GM18505 (cell line): ENCODE measurements around the gene PRC1.
"Not testable (repeated sequence)": the region's sequence is repeated elsewhere in the genome, so short reads cannot be mapped to it uniquely, and the experiment has no call there.

Experiments used
- ATAC-seq: cut with Tn5 transposase; IDR thresholded peaks from one replicate; pipeline ENCODE4 v1.9.1; 2021; ENCODE audit not compliant: unreplicated experiment
- POLR2A ChIP-seq: IDR thresholded peaks from 4 replicates; pipeline ENCODE4 v1.6.1; 2011; ENCODE audit warnings: borderline replicate concordance; ENCODE audit not compliant: insufficient read depth, insufficient read length; ENCODE audit errors: extremely low read depth

PRC1 gene

GRCh38 chr15:90930861-90931574 is 63.3 kb downstream of the PRC1 start:
- TF ChIP-seq POLR2A = no peak
- ATAC-seq = no peak

GRCh38 chr15:90929246-90930019 is 64.9 kb downstream of the PRC1 start:
- no peak for ATAC-seq
- TF ChIP-seq POLR2A = no peak

GRCh38 chr15:90928106-90928505 is 66.2 kb downstream of the PRC1 start:
- not testable (repeated sequence) for ATAC-seq

- not testable (repeated sequence) for ATAC-seq
These were observed 67.6 kb downstream of the PRC1 start for GRCh38 chr15:90926766-90927165.

GRCh38 chr15:90924375-90924774 is 70.0 kb downstream of the PRC1 start:
- no peak for ATAC-seq
- TF ChIP-seq POLR2A = no peak

GRCh38 chr15:90922712-90923322 is 71.5 kb downstream of the PRC1 start:
- peak; percentile 78 for ATAC-seq

- TF ChIP-seq POLR2A = no peak
- ATAC-seq = no peak
These were observed 72.4 kb downstream of the PRC1 start for GRCh38 chr15:90921887-90922286.

- no peak for TF ChIP-seq POLR2A
- no peak for ATAC-seq
These were observed 75.5 kb downstream of the PRC1 start for GRCh38 chr15:90918835-90919234.

- ATAC-seq = no peak
- TF ChIP-seq POLR2A = no peak
These were observed 76.1 kb downstream of the PRC1 start for GRCh38 chr15:90918034-90918788.

- TF ChIP-seq POLR2A = no peak
- no peak for ATAC-seq
These were observed 76.8 kb downstream of the PRC1 start for GRCh38 chr15:90917569-90917968.

GRCh38 chr15:90916461-90916860 is 77.9 kb downstream of the PRC1 start:
- no peak for TF ChIP-seq POLR2A
- no peak for ATAC-seq
